HG03097 (cell line): Measurements from ENCODE around the gene CEBPB.
"Not testable (repeated sequence)": the region's sequence is repeated elsewhere in the genome, so short reads cannot be mapped to it uniquely, and the experiment has no call there.

Experiments
- ATAC-seq: cut with Tn5 transposase; IDR thresholded peaks from one replicate; pipeline ENCODE4 v1.9.1; 2021; ENCODE audit not compliant: unreplicated experiment, low FRiP score

Gene CEBPB

DNA sequence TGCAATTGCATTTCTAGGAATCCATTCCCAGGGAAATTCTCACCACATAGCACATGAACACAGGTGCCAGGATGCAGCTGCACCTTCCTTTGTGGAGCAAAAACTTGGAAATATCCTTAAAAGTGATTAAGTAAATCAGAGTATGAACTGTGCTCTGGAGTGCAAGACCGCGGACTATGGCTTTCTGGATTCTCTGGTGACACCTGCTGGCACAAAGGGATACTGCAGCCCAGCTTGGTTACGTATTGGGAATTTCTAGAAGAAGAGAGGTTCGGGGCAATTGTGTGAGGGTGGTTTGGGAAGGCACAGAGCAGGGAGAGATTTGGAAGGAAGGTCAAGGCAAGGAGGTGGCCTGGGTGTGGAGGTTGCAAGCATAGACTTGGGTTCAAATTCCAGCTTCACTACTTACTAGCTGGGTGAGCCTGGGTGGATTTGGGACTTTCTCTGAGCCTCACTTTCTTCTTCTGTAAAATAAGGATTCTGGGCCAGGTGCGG, 21.3 kb upstream of the CEBPB start:
- ATAC-seq: no peak

DNA sequence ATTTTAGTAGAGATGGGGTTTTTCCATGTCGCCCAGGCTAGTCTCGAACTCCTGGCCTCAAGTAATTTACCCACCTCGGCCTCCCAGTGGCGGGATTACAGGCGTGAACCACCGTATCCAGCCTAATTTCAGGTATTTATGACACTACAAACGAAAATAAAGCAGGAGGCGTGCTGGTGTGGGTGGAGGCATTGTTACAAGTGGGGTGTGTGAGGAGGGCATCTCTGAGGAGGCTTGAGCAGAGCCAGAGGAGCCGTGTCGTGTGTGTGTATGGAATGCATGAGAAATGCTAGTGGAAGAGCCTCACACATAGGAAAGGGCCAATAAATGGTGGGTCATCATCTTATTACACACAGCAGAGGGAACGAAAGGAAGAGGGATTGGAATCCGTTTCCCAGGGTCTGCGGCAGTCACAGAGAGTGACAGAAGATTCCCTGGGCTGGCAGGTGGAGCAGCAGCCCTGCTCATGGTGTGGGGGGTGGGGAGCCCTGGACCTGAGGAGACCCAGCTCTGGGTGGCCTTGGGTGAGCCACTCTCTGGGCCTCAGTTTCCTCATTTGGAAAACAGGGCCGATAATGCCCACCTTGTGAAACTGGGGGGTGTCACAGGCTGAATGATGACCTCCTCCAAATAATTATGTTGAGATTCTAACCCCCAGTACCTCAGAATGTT, 19.9 kb upstream of the CEBPB start:
- no peak for ATAC-seq

DNA sequence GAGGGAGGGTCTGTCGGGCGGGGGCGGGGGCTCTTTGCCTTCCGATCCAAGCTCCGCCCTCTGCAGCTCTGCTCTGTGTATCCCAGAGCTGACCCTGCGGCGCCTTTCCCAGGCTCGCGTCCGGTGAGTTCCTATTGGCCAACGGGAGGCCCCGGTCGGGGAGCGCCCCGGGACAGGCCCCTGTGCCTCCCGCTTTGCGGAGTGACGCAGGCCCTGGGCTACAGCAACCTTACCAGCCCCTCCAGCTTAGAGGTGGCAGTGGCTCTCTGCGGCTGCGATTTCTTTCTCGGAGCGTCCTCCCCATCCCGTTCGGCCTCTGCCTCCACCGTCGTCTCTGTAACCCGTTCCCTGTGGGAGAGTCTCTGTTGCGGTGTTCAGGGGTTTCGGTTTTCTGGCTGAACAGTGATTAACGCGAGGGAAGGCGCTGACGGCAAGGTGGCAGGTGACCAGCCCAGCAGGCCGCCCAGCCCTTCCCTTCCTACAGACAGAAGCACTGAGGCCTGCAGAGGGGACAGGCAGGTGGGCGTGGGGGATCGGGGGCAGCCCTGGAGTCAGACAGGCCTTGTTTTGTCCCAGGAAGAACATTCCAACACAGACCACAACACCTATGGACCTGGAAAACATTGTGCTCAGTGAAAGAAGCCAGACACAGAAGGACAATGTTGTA, 18.1 kb upstream of the CEBPB start:
- ATAC-seq: no peak

DNA sequence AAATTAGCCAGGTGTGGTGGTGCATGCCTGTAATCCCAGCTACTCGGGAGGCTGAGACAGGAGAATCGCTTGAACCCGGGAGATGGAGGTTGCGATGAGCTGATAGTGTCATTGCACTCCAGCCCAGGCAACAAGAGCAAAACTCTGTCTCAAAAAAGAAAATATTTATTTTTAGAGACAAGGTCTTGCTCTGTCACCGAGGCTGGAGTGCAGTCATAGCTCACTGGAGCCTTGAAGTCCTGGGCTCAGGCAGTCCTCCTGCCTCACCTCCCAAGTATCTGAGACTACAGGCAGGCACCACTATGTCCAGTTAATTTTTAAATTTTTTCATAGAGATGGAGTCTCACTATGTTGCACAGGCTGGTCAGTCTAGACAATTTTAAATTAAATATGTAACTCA, 16.2 kb upstream of the CEBPB start:
- ATAC-seq: no peak

DNA sequence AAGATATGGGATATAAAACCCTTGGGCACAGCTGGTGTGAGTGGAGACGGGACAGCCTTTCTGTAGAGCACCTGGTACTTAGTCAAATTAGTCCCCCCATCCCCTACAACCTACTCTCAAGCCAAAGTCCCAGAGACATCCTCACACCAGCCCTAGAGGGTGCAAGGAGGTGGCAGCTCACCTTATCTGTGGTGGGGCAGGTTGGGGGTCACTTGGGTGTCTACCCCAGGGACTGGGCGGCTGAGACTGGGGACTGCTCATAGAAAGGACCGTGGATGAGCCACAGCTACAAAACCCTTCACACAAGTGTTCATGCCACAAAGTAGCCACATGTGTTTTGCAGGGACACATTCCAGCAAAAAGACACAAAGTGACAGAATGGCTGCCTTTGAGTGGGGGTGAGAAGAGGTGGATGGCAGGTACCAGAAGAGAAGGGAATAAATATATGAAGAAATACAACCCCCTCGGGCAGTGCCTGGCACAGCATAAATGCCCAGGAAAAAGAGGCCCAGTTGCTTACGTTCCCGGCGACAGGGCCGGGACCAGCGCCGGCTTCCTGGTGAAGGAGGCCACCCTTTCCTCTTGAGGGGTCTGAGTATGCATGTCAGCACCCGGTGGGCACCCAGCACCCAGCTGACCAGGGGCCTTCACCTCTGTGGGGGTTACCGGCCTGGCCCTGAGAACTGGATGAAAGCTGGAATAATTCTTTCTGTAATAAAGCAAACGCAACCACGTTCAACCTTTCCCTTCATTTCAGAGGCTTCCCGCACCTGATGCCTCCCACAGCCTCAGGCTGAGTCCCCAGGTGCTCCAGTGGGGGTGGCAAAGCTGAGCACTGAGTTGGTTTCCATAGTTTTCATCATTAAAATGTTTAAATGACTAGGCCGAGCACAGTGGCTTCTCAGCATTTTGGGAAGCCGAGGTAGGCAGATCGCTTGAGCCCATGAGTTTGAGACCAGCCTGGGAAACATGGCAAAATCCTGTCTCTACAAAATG, 14.4 kb upstream of the CEBPB start:
- ATAC-seq: no peak

DNA sequence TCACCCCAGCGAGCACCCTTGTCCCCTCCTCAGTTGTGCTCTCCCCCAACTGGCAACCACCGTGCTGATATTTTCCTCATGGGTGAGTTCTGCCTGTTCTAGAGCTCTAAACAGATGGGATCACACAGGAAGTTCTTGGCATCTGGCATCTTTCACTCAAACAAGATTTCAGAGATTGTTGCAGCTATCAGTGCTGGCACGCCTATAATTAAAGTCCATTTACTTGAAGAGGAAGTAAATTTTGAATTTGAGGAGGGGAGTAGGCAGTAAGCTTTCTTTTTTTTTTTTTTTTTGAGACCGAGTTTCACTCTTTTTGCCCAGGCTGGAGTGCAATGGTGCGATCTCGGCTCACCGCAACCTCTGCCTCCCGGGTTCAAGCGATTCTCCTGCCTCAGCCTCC, 12.0 kb upstream of the CEBPB start:
- not testable (repeated sequence) for ATAC-seq

DNA sequence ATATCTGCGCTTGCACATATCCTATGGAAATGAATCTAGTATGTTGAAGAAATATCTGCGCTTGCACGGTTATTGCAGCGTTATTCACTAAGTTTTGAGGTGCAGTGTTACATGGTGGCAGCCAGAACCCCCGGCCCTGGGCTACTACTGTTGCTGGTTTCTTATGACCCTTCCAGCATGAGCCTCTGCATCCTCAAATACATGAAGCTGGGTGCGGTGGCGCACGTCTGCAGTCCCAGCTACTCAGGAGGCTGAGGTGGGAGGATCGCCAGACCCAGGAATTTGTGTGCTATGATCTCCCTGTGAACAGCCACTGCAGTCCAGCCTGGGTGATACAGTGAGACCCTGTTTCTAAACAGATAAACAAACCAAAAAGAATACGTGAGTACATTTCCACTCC, 9.3 kb upstream of the CEBPB start:
- no peak for ATAC-seq

DNA sequence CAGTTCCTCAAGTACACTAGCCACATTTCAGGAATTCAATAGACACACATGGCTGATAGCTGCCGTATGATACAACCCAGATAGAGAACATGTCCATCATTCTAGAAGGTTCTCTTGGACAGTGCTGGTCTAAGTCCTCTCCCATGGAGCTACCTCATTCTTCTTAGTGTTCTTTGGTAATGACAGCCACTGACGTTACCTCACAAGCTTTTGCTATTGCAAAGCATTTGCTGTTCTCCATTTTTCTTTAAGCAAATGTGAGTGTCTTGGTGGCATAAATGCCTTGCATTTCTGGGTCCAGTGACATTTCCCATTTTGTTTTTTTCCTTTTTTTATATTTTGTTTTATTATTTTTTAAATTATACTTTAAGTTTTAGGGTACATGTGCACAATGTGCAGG, 8.3 kb upstream of the CEBPB start:
- ATAC-seq: no peak

DNA sequence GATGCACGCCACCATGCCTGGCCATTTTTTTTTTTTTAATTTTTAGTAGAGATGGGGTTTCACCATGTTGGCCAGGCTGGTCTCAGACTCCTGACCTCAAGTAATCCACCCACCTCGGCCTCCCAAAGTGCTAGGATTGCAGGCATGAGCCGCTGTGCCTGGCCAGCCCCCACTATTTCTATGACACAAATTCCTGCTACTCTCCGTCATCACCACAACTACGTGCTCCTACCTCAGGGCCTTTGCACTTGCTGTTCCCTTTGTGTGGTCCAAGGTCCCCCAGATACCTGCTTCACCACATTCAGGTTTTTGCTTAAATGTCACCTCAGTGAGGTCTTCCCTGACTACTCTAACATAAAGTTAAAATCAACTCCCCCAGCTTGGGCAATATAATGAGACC, 5.2 kb upstream of the CEBPB start:
- no peak for ATAC-seq

DNA sequence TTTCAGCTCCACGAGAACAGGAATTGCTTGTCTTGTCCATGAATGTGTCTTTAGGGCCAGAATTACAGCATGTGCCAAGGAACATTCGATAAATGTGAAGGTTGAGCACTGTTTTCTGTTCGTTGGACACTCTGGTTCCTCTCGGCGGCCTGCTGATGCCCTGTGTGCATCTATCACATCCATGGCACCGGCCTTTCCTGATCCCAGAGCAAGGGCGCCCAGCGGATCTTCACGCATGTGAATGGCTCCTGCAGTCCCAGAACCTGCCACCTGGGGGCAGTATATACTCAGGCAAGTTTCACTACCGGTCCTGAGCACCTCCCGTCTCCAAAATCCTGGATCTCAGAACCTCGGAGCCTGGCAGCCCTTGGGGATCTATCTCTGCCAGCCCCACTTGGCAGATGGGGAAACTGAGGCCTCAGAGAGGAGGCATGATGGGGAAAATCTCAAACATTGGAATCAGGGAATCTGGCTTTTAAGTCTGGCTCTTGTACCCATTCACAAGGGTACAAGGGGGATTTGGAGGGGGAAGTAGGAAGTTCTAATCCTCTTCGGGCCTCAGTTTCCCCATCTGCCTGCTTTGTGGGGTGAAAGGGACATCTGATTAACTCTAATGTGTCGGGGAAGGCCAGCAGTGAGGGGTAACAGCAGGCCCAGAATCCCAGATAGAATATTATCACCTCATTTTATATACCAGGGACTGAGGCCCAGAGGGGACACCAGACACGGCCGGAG, 4.3 kb upstream of the CEBPB start:
- no peak for ATAC-seq

DNA sequence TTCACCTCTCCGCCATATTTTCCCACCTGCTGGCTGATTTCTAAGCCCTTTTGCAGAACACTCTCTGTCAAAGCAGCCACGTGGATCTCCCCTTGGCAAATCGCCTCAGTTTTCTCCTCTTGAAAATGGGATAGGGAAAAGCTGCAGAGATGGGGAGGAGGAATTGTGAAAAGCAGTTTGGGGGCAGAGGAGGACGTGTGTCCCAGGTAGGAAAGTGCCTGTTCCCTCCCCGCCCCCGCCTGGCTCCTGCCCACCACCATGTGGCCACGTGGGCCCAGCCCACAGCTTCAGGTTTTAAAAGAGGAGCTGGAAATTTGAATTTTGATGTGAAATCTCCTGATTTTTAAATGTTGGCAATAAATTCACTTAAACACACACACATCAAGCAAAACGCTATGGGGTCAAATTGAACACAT, 3.6 kb upstream of the CEBPB start:
- ATAC-seq: no peak

DNA sequence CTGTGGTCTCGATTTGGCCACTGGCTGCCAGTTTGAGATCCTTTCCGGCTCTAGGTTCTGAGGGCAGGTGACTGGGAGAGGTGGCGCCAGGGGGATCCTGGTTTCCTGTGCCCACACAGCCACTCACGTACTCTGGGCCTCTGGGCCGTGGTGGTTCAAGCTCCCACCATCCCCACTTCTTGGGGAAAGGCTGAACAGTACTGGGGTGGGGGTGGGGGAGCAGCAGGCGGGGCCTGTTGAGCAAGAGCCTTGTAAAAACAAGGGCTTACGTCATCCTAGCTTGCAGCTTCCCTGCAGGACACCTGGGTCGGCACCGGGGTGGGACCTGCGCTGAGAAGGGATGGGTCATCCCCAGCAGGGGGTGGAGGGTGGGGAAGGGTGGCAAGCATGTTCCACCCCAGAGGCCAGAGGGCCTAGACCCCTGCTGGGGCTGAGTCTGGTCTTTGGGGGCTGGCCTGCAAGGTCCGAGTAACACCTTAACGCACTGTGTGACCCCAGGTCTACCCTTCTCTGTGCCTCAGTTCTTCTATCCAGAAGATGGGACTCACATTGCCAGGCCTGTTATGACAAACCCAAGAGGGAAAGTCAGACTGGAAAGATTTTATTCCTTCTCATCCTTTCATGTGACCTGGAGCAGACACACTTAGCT, 3.1 kb upstream of the CEBPB start:
- ATAC-seq: no peak

DNA sequence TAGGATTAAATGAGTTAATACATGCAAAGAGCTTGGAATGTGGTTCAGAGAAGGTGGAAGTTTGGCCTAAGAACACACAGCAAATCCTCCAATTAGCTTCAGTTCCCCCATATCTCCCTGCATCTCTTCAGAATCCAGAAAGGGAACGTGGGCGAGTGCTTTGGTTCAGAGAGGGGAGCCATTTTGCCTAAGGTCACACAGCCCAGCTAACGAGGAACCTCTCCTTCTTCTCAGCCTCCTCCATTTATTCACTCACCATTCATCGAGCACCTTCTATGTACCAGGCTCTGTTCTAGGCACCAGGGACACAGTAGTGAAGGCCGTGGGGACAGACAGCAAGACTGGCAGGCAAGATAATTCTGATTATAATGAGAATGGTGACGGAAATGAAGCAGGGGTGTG, 2.3 kb upstream of the CEBPB start:
- no peak for ATAC-seq

DNA sequence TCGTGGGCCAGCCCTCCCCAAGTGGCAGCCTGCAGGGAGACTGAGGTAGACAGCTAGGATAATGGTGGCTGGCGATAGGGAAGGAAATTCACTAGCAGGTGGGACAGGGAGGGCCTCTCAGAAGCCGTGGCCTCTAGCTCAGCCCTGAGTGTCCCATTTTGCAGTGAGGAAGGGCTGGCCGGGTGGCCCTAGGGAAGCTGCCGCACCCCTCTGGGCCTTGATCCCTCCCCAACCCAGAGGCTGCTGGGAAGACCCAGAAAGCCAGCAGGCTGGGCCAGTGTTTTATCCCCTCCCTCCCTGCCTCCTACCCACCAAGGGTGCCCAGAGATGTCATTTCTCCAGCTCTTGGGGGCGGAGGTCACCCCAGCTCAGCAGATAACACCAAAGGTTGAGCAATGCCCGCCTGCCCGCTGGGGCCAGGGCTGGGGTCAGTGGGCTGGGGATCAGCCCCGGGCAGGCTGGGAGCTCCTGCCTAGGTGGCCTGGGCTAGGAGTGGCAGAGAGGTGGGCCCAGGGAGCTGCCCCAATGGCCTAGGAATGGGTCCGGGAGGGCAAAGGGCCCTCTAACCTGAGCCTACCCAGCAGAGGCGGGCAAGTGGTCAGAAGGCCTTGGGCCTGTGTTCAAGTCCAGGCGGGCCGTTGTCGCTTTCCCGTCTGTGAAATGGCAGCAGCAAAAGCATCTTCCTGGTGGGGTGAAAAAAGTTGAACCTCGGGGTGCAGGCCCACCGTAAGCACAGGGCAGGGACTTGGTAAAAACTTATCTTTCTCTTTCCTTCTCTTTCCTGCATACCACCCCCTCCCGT, 1.6 kb upstream of the CEBPB start:
- ATAC-seq: no peak

DNA sequence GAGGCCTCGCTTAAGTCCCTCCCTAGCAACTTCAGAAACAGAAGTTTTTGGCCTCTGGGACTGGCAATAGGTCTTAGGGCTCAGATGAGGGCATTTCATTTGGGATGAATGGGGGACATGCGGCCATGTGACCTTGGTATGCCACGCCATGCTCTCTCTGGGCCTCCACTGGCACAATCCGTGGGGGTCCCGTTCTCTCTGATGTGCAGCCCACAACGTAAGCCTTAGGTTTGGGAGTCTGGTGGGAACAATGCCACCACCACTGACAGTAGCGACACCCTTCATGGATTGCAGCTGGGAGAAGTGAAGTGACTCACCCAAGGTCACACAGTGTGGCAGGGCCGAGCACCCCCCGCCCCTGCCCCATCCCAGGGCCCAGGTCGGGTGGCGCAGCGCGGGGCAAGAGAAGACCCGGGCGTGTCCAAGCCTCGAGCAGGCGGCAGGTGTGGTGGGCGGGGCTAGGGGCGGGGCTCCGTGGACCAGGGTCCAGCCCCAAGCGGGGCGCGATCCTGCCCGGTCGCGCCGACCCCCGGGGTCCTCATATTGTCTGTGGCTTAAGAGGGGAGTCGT, 864 bp upstream of the CEBPB start:
- no peak for ATAC-seq

DNA sequence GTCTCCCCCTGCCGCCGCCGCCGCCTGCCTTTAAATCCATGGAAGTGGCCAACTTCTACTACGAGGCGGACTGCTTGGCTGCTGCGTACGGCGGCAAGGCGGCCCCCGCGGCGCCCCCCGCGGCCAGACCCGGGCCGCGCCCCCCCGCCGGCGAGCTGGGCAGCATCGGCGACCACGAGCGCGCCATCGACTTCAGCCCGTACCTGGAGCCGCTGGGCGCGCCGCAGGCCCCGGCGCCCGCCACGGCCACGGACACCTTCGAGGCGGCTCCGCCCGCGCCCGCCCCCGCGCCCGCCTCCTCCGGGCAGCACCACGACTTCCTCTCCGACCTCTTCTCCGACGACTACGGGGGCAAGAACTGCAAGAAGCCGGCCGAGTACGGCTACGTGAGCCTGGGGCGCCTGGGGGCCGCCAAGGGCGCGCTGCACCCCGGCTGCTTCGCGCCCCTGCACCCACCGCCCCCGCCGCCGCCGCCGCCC, 474 bp downstream of the CEBPB start:
- ATAC-seq: no peak

DNA sequence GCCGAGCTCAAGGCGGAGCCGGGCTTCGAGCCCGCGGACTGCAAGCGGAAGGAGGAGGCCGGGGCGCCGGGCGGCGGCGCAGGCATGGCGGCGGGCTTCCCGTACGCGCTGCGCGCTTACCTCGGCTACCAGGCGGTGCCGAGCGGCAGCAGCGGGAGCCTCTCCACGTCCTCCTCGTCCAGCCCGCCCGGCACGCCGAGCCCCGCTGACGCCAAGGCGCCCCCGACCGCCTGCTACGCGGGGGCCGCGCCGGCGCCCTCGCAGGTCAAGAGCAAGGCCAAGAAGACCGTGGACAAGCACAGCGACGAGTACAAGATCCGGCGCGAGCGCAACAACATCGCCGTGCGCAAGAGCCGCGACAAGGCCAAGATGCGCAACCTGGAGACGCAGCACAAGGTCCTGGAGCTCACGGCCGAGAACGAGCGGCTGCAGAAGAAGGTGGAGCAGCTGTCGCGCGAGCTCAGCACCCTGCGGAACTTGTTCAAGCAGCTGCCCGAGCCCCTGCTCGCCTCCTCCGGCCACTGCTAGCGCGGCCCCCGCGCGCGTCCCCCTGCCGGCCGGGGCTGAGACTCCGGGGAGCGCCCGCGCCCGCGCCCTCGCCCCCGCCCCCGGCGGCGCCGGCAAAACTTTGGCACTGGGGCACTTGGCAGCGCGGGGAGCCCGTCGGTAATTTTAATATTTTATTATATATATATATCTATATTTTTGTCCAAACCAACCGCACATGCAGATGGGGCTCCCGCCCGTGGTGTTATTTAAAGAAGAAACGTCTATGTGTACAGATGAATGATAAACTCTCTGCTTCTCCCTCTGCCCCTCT, 1.1 kb downstream of the CEBPB start:
- ATAC-seq: no peak
